NCI-H774 (cell line): Measurements from ENCODE around the gene MGARP.
"Not testable (repeated sequence)": the region's sequence is repeated elsewhere in the genome, so short reads cannot be mapped to it uniquely, and the experiment has no call there.

Source experiments
- DNase-seq: peaks from one replicate; lab custom pipeline; 2025; lab: John Stamatoyannopoulos, UW

MGARP gene

GRCh38 chr4:139295206-139295941 is 15.3 kb upstream of the MGARP start:
- peak; percentile 74 for DNase-seq

DNA sequence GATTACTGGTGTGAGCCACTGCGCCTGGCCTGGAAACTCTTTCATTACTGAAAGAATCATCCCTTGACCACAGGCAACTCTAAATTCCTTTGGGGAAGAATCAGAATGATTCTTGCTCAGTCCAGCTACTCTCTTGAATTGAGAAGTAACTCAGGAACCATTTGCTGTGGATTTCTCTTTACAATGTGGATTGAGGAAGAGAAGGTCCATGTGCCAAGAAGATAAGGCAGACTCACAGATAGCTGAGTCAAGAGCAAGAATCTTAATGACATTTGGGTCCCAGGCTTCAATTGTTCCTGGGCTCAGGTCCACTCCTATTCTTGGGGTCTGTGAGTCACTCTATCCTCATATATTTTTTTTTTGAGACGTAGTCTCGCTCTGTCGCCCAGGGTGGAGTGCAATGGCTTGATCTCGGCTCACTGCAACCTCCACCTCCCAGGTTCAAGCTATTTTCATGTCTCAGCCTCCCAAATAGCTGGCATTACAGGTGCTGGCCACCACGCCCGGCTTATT is 6.2 kb upstream of the MGARP start:
- DNase-seq: no peak

- DNase-seq: no peak
Observed at GRCh38 chr4:139282721-139283075, 2.7 kb upstream of the MGARP start.

- DNase-seq: no peak
Observed at GRCh38 chr4:139282065-139282720, 2.2 kb upstream of the MGARP start.

- DNase-seq: no peak
Observed at GRCh38 chr4:139278912-139279759, 889 bp downstream of the MGARP start.

DNA sequence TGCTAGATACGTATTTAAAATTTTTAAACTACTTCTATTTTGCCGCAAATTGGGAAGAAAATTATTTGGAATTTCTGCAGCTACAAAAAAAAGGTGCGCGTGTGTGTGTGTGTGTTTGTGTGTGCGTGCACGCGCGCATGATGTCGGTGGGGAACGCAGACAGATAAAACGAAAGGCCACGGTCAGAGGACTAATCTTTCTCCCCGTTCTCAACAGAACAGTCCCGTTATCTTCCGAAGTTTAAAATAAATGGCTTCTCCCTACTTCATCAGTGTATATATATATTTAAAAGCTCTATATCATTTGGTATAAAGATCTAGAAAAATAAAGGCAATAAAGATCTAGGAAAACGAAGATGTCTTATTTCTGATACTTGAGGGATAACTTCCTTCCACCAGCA is 1.5 kb downstream of the MGARP start:
- DNase-seq: no peak

DNA sequence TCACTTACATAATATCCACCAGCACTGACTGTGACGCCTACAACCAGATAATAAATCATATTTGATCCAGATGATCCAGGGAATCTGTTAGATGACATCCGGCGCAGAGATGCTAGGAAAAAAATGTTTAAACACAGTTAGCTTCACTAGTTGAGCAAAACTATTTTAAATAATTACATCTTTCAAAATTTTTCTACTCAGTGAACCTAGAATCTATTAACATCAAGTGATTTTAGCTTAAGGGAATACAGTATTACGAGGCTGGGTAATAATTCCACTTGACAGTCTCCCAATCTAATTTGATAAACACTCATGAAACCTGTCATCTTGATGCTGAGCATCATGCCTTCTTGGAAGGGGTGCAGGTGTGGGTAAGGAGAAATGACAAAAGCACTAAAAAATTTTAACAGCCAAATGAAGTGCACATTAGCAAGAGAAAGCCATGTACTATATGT is 4.7 kb downstream of the MGARP start:
- DNase-seq: no peak

- no peak for DNase-seq
Observed at GRCh38 chr4:139274790-139275189, 5.2 kb downstream of the MGARP start.

GRCh38 chr4:139273835-139274234 is 6.2 kb downstream of the MGARP start:
- no peak for DNase-seq

DNA sequence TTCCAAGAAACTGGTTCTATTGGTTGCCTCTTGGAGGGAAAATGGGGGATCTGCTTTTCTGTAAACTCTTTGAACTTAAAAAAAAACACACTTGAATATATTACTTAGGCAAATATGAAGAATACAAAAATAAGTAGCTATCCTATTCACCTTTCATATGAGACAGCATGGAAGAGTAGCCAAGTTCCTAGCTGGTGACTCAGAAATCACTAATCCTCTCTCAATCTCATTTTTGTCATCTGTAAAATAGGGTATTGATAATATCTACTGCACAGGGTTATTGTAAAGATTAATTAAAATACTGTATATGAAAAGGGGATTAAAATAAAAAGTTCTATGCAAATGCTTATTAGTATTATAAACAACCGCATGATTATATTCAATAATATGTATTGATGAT is 12.7 kb downstream of the MGARP start:
- no peak for DNase-seq

GRCh38 chr4:139266583-139267257 is 13.3 kb downstream of the MGARP start:
- DNase-seq: no peak

DNA sequence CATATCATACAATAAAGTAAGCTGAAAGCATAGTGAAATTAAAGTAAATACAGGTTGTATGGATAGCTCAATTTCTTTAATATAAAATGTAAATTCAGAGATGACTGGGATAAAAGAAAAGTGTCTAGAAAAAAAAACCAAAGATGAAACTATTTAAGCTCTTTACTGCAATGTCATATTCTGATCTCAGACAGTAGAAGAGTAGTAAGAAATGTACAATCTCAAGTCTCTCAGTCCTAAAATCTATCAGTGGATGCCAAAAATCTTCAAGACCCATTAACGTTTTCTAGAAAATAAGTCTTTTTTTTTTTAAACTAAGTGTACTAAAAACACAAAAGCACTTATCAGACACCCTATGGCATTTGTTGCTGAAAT is 13.8 kb downstream of the MGARP start:
- DNase-seq: no peak

GRCh38 chr4:139265654-139266053 is 14.4 kb downstream of the MGARP start:
- peak; percentile 5 for DNase-seq

DNA sequence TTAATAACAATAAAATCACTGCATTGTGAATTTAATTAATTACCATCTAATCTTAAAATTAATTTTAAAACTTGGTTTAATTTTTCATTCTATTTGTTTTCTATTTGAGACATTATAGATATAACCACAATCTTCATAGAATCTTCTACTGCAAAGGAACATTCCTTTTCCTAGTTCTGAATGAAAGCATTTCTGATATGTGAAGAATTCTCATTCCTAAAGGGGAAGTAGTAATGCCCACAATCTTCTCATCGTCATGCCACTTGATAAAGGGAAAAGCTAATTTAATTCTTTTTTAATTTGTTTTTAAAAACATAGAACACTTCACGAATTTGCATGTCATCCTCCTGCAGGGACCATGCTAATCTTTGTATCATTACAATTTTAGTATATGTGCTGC is 23.7 kb downstream of the MGARP start:
- no peak for DNase-seq

DNA sequence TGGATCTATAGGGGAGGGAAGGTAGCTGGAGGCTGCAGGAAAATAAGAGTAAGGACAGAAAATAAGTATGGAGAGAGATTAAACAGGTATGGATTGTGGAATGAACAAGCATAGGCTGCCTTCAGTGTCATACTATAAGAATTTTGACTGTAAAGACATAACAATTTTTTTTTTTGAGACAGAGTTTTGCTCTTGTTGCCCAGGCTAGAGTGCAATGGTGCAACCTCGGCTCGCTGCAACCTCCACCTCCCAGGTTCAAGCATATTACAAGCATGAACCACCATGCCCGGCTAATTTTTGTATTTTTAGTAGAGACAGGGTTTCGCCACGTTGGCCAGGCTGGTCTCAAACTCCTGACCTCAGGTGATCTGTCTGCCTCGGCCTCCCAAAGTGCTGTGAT is 24.4 kb downstream of the MGARP start:
- not testable (repeated sequence) for DNase-seq

- DNase-seq: no peak
Observed at GRCh38 chr4:139253713-139254112, 26.3 kb downstream of the MGARP start.

DNA sequence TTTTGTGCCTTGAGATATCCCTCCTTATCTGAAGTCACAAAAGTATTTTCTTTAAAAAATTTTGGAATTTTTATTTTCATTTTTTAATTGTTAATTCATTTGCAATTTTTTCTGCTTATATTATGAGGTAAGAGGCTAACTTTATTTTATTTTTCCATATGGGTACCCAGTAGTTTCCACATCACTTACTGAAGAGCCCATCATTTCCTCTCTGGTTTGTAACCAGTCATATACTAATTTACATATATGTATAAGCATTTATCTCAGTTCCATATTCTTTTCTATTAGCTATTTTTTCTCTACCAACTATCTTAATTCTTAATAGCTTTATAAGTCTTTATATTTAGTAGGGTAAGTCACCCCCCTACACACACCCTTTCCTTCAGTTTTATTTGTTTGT is 27.0 kb downstream of the MGARP start:
- no peak for DNase-seq

- no peak for DNase-seq
Observed at GRCh38 chr4:139247700-139248238, 32.3 kb downstream of the MGARP start.

GRCh38 chr4:139247241-139247640 is 32.8 kb downstream of the MGARP start:
- DNase-seq: no peak

GRCh38 chr4:139246166-139246565 is 33.9 kb downstream of the MGARP start:
- DNase-seq: no peak

GRCh38 chr4:139245590-139245989 is 34.4 kb downstream of the MGARP start:
- DNase-seq: no peak
